ENCODE results near the gene BMP8A. TPM values are rescaled to one million over a fixed set of nuclear protein-coding genes. Genes with fewer than 3 reads are reported as not detected.

BMP8A gene
- total and polyA plus RNA-seq, 9 of the 15 experiments (the other 6 are each of a cell fraction or from before 2014, with no cell fraction given) = 0.05 to 0.31 TPM; not detected in 7

- no peak for FAIRE-seq
- H3K79me2 ChIP-seq (ENCODE audit: control insufficient read depth, insufficient read depth, low read length) = no peaks in the 10 kb centered on the region
These were observed 13.9 kb downstream of the BMP8A start for GRCh38 chr1:39505289-39505688.

More at GRCh38 chr1:39505289-39505688, 13.9 kb downstream of the BMP8A start:
- CTCF ChIA-PET (ENCODE audit: low intra/inter-chr PET ratio) = interaction anchor here (0.6 kb wide), 1 partner anchor 34 kb away, joined by 4 read pairs; no protein-coding TSS in a partner anchor
- no peak overlapping the region for H3K9ac ChIP-seq (ENCODE audit: insufficient read depth in 1 of 2, low read depth in 2 of 2, low read length in 2 of 2)
- H3K36me3 ChIP-seq (ENCODE audit: control insufficient read depth, insufficient read depth, low read length) = no peaks in the 10 kb centered on the region
- H4K20me1 ChIP-seq (replicated peaks; ENCODE audit: control insufficient read depth, insufficient read depth, low read length) = no peaks in the 10 kb centered on the region
- in situ Hi-C loops (cut with MboI) = loop anchor here (10.0 kb wide), 1 partner anchor 270 kb away; the partner anchor contains the start of gene OXCT2
- no peaks in the 10 kb centered on the region for H3K9me1 ChIP-seq (ENCODE audit: control insufficient read depth, insufficient read depth, low read length)
- no peak overlapping the region for H3K27ac ChIP-seq (ENCODE audit: extremely low read depth, low read depth, low read length)
- no peaks in the 10 kb centered on the region for H3K9me3 ChIP-seq (replicated peaks; ENCODE audit: control insufficient read depth, insufficient read depth, low read depth, low read length)
- TF ChIP-seq GTF2E2 (tag; IDR thresholded peaks at IDR 0.05) (no peak), NELFE (IDR thresholded peaks at IDR 0.05; ENCODE audit: insufficient read depth, insufficient read length) (no peak), ARID4B (CRISPR knock-in tag; IDR thresholded peaks at IDR 0.05) (no peak), TAF7 (tag; IDR thresholded peaks at IDR 0.05) (no peak), U2AF1 (optimal IDR thresholded peaks at IDR 0.05; ENCODE audit: low read depth, low read length) (no peak), ZNF282 (CRISPR knock-in tag; IDR thresholded peaks at IDR 0.05) (no peak), CREB1 (IDR thresholded peaks at IDR 0.05) (no peak), CREB1 (CRISPR knock-in tag; IDR thresholded peaks at IDR 0.05) (no peak), ARID3A (IDR thresholded peaks at IDR 0.05; ENCODE audit: borderline replicate concordance, low read depth, low read length) (no peak), POLR2AphosphoS2 (IDR thresholded peaks at IDR 0.05; ENCODE audit: low read length) (no peak), ZNF655 (CRISPR knock-in tag; IDR thresholded peaks at IDR 0.05) (no peak), FOXA3 (CRISPR knock-in tag; conservative IDR thresholded peaks at IDR 0.05 in 1 of 2, IDR thresholded peaks at IDR 0.05 in 1 of 2) (no peak)
- no TSS peak for BruUV-seq (replicated peaks)
- H3K27me3 ChIP-seq (ENCODE audit: control insufficient read depth in 2 of 2, insufficient read depth in 2 of 2, low read length in 2 of 2) = 0 out of 5 replicates have a peak, but pooled peaks cover 0 to 5% of the 10 kb centered on the region in 2 experiments
- no peak overlapping the region for H2AFZ ChIP-seq (ENCODE audit: low read depth, low read length)
- DNase-seq (ENCODE audit: extremely low read depth in 1 of 4, low spot score in 3 of 4) = no peak
- no peak overlapping the region for H3K4me2 ChIP-seq (ENCODE audit: insufficient read depth, low read length)
- intact Hi-C loops (cut with micrococcal nuclease) = loop anchor here (5.0 kb wide), 1 partner anchor 152 kb away; no protein-coding TSS in a partner anchor
- no peak overlapping the region for H3K4me3 ChIP-seq
- ATAC-seq = no peak
- POLR2A ChIA-PET = no interaction called here
- peaks cover 6 to 8% of the 10 kb centered on the region in 2 experiments; a peak in 2 of 5 replicates for H3K4me1 ChIP-seq (replicated peaks in 1 of 2; ENCODE audit: control insufficient read depth in 2 of 2, insufficient read depth in 2 of 2, low read length in 2 of 2)

All from K562 (cell line).